Upper lobe of right lung (tissue), 1 donor: ENCODE measurements around the gene IGDCC3. TPM values are rescaled to one million over a fixed set of nuclear protein-coding genes. Genes with fewer than 3 reads are reported as not detected.

ENCODE experiments used
- ATAC-seq: fragments of 200-7000 bp; cut with Tn5 transposase; one replicate; pipeline ENCODE4 v1.9.1; 2020; ENCODE audit warnings: mild to moderate bottlenecking, moderate library complexity
- DNase-seq: peaks from one replicate; pipeline ENCODE4 v3.0.0-alpha.2; 2020
- H3K27ac ChIP-seq: fragments of 200-600 bp; one replicate; pipeline ENCODE4 v1.8.0; 2022
- H3K27me3 ChIP-seq: fragments of 200-600 bp; one replicate; pipeline ENCODE4 v1.8.0; 2022; ENCODE audit warnings: mild to moderate bottlenecking
- H3K36me3 ChIP-seq: fragments of 200-600 bp; one replicate; pipeline ENCODE4 v1.8.0; 2022
- H3K4me1 ChIP-seq: fragments of 200-600 bp; one replicate; pipeline ENCODE4 v1.8.0; 2022
- H3K4me3 ChIP-seq: fragments of 200-600 bp; one replicate; pipeline ENCODE4 v1.8.0; 2022; ENCODE audit warnings: mild to moderate bottlenecking
- H3K9me3 ChIP-seq: fragments of 200-600 bp; one replicate; pipeline ENCODE4 v1.8.0; 2022
- intact Hi-C: fragments of 100-400 bp; cut with DNase I; formaldehyde crosslinking; loops from one replicate; pipeline ENCODE4 v1.11.0; 2022
- total RNA-seq: library from RNA; stranded (reverse); fragmentation: NEBNext Ultra II Directional; extraction: Animal tissue kit (Norgen Biotek cat#: 25700); gene quantifications from one replicate; pipeline ENCODE4 v1.2.1, GENCODE V29; 2021
- TF ChIP-seq, protein P1 (sequence below): fragments of 200-600 bp; IDR thresholded peaks from one replicate; pipeline ENCODE4 v1.8.0; 2022; ENCODE audit warnings: antibody characterized with exemption
- donor health status: DM: no; HTN: yes; CAD: no; lungs with severe emphysema.

Gene IGDCC3
- total RNA-seq, 1 donor from 2014 or later, result not detected

DNA sequence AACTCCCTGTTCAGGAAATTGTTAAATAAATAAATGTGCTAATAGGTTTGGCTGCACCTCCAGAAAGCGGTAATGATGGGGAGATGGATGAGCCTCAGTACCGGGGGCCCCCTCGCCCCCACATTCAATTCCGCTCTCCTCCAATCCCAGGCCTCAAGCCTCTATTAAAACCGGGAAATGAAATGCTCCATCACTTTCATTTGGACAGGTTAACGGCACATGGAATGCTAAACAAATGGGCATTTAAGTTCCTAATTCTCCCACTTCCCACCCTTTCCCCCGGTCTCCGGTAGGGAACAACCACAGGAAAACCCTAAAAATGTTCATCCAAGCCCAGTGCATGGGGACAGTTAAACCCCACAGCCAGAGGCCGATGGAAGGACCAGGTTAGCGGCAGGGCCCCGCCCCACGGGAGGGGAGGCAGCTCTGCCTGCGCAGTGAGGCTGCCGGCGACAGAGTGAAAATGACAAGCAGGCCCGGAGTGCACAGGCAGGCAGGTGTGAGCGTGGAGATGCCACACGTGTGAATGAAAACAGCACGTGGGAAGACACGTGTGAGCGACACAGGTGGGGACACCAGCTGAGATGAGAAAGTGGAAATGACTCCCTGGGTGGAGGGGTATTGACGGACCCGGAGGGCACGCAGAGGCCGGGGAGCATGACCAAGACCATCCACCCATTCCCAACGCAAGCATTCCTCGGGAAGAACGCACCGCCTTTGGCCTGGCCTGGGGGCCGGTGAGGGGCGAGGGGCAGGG lies 45.2 kb downstream of the IGDCC3 start:
- no peaks in the 10 kb centered on the region for H3K36me3 ChIP-seq
- H3K9me3 ChIP-seq, result no peaks in the 10 kb centered on the region
- no peaks in the 10 kb centered on the region for H3K4me1 ChIP-seq
- no peaks in the 10 kb centered on the region for H3K27me3 ChIP-seq
- H3K4me3 ChIP-seq, result no peak overlapping the region
- no peak for DNase-seq
- no peak overlapping the region for H3K27ac ChIP-seq
- TF ChIP-seq, protein P1, sequence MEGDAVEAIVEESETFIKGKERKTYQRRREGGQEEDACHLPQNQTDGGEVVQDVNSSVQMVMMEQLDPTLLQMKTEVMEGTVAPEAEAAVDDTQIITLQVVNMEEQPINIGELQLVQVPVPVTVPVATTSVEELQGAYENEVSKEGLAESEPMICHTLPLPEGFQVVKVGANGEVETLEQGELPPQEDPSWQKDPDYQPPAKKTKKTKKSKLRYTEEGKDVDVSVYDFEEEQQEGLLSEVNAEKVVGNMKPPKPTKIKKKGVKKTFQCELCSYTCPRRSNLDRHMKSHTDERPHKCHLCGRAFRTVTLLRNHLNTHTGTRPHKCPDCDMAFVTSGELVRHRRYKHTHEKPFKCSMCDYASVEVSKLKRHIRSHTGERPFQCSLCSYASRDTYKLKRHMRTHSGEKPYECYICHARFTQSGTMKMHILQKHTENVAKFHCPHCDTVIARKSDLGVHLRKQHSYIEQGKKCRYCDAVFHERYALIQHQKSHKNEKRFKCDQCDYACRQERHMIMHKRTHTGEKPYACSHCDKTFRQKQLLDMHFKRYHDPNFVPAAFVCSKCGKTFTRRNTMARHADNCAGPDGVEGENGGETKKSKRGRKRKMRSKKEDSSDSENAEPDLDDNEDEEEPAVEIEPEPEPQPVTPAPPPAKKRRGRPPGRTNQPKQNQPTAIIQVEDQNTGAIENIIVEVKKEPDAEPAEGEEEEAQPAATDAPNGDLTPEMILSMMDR, result no peak
- intact Hi-C loops, result no loop called here
- ATAC-seq, result no peak

DNA sequence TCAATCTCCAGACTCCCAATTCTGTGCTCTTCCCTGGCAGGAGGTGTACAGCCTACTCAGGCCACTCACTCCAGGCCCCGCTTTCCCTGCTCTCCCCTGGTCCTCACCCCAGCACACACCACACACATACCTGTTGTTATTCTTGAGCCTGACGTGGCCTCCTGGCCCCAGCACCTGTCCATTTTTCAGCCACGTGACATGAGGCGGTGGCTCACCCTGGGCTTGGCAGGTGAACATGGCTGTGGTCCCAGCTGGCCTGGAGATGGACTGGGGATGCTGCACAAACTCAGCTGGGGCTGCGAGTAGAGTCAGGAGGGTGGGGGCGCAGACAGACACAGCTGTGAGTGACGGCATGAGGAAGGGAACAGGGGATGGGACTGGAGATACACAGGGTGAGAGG lies 46.0 kb downstream of the IGDCC3 start:
- no peaks in the 10 kb centered on the region for H3K27me3 ChIP-seq
- intact Hi-C loops, result no loop called here
- TF ChIP-seq, protein P1, result no peak

DNA sequence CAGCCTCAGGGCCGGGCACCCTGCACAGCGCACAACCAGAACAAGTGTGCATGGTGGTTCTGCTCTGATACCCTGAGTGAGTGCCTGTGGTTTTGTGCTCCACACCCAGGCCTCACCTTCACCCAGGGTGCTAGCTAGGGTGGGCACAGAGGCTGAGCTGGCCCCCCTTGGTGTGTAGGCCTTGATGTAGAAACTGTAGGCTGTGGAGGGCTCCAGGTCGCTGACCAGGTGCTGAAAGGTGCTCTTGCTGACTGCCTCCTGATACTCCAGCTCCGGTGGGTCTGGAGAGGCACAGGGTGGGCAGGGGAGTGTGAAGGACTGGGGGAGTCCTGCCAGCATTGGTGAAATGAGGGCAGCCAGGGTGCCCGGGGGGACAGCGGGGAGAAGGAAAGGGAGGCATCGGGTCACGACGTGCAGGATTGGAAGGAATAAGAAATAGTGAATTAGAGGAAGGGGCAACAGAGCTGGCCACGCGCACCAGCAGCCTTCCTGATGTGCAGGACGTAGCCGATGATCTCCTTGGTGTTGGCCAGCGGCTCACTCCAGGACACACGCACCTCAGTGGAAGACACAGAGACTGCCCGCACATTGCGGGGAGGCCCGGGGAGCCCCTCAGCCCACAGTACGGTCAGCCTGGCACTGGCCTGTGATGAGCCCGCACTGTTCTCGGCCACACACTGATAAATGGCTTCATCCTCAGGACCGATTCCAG lies 46.7 kb downstream of the IGDCC3 start:
- H3K27me3 ChIP-seq, result no peaks in the 10 kb centered on the region
- no peak overlapping the region for H3K27ac ChIP-seq
- no peak overlapping the region for H3K4me3 ChIP-seq
- intact Hi-C loops, result no loop called here
- no peaks in the 10 kb centered on the region for H3K36me3 ChIP-seq
- DNase-seq (no peak), ATAC-seq (no peak)
- H3K4me1 ChIP-seq, result no peaks in the 10 kb centered on the region
- no peaks in the 10 kb centered on the region for H3K9me3 ChIP-seq
- TF ChIP-seq, protein P1, result no peak

More for the DNA sequence above, 46.0 kb downstream of the IGDCC3 start:
- no peaks in the 10 kb centered on the region for H3K4me1 ChIP-seq
- no peaks in the 10 kb centered on the region for H3K36me3 ChIP-seq
- no peak overlapping the region for H3K27ac ChIP-seq
- H3K4me3 ChIP-seq, result no peak overlapping the region
- H3K9me3 ChIP-seq, result no peaks in the 10 kb centered on the region
- DNase-seq (no peak), ATAC-seq (no peak)

GRCh38 chr15:65329984-65330735 lies 47.6 kb downstream of the IGDCC3 start:
- no peak for DNase-seq
- TF ChIP-seq, protein P1, result no peak
- Histone ChIP-seq H3K4me1 (no peaks in the 10 kb centered on the region), H3K27me3 (no peaks in the 10 kb centered on the region), H3K27ac (no peak overlapping the region), H3K36me3 (no peaks in the 10 kb centered on the region), H3K4me3 (no peak overlapping the region), H3K9me3 (no peaks in the 10 kb centered on the region)
- no peak for ATAC-seq
- intact Hi-C loops, result no loop called here

GRCh38 chr15:65329288-65329983 lies 48.4 kb downstream of the IGDCC3 start:
- TF ChIP-seq, protein P1, result no peak
- Histone ChIP-seq H3K27ac (no peak overlapping the region), H3K9me3 (no peaks in the 10 kb centered on the region), H3K4me3 (no peak overlapping the region), H3K4me1 (no peaks in the 10 kb centered on the region), H3K36me3 (no peaks in the 10 kb centered on the region), H3K27me3 (no peaks in the 10 kb centered on the region)
- DNase-seq (no peak), ATAC-seq (no peak)
- intact Hi-C loops, result no loop called here
